ENCODE measurements around the gene LMF1.
"Not testable (repeated sequence)": the region's sequence is repeated elsewhere in the genome, so short reads cannot be mapped to it uniquely, and the experiment has no call there.

Gene LMF1

DNA sequence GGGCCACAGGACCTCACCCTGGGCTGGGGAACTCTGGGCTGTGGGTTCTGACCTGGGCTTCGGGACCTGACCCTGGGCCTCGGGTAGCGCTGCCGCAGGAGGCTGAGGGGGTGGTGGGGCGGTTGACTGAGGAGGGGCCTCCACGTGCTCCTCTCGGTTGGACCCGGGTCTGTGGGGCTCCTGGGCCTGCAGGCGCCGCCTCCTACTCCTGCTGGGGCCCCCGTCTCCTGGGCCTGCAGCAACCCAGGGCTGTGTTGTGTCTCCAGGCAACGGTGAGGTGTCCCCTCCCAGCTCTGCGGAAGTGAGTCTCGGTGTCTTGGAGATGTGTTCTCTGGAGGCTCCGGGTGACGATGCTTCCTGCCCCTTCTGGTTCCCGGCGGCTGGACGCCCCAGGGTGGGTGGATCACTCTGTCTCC, 128.7 kb downstream of the LMF1 start:
- no peak for DNase-seq

DNA sequence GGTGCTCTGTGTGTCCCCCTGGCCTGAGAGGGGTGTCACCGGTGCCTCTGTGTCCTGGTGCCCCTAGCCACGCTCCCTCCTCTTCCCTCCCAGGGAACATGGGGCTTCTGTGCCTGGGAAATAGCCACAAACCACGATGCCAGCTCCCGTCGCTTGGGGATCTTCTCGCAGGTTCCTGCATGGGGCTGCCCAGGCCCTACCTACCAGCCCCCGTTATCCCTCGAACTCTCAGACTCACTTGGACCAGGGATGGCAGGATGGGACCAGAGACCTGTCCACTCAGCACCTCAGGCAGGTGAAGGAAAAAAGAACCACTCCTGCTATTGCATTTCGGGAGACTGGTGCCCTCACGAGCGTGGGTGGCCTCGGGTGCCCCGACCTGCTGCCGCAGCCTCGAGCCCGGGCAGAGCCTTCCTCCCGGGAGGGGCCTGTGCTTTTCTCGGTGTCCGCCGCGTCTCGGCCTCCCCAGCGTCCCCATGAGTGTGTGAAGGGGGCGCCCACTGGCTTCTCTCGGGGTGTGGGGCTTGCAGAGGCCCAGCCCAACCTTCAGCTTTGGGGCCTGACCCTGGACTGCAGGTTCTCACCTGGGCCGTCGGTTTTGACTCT, 129.2 kb downstream of the LMF1 start:
- no peak for DNase-seq

DNA sequence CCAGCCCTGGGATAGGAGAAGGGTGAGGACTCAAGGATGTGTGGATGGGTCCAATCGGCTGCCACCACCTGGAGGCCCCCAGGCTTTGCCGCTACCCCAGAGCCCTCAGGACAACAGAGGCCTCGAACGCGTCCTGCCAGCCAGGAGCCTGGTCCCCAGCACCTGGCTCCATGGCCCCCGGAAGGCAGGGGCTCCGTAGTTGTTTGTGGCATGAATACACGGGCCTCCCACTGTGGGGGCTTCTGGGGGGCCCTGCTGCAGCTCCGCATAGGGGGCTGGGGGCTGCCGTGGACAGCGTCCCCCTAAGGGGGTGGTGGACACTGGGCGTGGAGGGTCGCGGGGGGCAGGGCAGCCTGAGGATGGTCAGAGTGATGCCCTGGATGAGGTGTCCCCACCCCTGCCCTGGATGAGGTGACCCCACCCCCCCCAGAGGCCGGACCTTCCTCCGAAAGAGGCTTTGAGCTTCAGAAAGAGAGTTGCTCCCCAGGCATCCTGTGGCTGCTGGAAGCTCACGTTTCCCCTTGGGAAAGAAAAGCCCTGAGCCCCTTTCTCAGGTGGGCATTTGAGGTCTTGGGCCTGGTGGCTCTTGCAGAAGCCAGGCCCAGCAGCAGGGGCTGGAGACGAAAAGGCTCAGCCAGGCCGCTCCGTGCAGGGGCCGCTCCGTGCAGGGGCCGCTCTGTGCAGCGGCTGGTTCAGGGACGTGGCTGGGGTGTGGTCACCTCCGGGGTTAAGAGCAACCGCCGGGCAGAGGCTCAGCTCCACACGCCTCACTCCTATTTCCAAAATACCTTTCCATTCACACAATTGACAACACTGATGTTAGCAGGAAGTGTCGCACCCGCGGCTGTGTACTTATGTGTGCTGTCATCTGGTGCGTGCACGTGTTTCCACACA, 130.0 kb downstream of the LMF1 start:
- DNase-seq = no peak

DNA sequence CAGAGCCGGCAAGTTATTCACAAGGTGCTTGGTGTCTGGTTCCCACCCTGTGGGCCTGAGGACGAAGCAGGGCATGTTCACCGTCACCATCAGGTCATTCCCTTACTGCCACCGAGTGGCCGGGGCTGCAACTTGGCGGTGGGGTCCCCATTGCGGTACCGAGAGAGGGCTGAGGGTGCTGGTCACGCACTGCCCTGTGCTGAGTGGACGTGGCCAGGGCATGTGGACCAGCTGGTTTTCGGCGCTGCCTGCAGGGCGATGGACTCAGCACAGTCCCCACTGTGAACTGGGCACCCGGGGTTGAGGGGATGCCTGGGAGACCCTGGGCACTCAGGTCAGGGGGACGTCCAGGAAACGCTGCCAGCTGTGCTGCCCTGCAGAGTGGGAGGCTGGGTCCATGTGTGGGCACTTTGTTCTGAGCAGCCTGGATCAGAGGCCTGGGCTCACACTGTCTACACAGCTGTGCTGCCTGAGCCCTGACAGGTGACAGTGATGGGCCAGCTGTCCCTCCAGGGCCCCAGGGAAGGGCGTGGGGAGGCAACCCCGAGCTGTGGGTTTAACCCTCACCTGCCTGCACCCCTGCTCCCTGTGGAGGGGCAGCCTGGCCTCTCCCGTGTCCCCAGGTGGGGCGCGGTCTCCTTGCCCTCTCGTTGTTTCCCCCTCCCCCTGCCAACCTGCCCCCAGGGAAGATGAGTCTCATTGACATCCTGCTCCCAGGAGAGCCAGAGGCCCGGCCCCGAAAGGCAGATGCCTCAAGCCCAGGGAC, 131.0 kb downstream of the LMF1 start:
- DNase-seq = no peak

DNA sequence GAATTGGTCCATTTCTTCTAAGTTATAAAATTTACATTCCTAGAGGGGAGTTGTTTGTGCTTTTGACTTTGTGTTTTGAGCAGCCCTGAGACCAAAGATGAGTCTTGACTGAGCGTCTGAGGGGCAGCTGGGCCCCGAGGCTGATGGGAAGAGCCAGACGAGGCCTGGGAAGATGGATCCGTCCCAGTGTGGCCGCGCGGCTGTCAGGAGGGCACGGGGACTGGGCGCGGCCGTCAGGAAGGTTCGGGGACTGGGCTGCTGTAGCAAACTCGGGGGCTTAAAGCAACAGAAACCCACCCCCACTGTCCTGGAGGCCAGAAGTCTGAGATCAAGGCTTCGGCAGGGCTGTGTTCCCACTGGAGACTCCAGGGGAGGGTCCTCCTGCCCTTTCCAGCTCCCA, 132.0 kb downstream of the LMF1 start:
- DNase-seq = no peak

DNA sequence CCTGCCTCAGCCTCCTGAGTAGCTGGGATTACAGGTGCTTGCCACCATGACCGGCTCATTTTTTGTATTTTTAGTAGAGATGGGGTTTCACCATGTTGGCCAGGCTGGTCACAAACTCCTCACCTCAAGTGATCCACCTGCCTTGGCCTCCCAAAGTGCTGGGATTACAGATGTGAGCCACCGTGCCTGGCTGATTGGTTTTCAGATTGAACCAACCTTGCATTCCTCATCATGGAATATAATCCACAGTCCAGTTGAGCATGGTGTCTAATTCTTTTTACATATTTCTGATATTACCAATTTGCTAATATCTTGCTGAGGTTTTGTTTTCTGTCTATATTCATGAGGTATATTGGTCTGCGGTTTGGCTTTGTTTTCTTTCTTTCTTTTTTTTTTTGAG, 134.0 kb downstream of the LMF1 start:
- not testable (repeated sequence) for DNase-seq

DNA sequence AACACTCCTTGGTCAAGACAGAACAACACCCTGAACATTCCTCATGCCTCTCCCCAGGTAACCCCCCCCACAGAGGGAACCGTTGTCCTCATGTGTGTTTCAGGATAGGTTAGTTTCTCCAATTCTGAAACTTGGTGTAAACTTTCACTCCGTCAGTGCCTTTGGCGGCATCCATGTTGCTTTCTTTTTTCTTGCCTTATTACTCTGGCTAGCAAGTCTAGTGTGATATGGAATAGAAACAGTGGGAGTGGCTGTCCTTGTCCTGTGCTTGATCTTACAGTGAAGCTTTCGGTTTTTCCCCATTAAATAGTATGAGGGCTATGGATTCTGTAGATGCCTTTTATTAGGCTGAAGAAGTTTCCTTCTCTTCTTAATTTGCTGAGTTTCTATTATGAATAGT, 134.6 kb downstream of the LMF1 start:
- DNase-seq = no peak

DNA sequence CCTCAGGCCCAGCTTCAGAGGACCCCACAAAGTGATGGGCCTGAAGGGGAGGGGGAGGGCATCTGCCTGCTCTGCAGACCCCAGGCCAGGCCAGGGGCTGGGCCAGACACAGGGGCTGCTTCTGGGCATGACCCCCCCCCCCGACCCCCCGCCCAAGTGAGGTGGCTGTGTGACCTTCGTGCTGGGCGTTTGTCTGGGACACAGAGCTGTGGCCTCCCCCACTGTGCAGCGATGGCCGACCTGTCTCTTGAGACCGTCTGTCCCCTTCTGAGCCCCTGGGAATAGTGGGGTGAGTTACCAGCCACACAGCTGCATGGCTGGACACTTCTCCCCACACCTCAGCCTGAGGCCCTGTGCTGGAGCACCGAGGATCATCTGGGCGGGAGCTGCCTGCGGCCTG, 135.4 kb downstream of the LMF1 start:
- DNase-seq = no peak

DNA sequence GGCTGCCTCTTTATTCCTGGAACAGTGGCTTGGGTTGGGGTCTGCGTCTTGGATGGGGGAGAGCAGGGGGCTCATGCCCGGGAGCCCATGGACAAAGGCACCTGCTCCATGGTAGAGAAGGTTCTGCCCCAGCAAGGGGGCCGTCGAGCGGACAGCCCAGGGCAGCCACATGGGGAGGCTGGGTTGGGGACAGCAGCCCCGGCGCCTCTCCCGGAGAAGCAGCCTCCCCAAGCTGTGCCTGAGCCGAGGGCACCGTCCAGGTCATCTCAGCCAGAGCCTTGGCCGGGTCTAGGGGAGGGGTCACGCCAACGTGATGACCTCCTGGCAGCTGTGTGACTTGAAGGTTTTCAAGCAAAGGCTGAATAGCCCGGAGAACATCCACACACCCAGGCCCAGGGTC, 137.4 kb downstream of the LMF1 start:
- no peak for DNase-seq

DNA sequence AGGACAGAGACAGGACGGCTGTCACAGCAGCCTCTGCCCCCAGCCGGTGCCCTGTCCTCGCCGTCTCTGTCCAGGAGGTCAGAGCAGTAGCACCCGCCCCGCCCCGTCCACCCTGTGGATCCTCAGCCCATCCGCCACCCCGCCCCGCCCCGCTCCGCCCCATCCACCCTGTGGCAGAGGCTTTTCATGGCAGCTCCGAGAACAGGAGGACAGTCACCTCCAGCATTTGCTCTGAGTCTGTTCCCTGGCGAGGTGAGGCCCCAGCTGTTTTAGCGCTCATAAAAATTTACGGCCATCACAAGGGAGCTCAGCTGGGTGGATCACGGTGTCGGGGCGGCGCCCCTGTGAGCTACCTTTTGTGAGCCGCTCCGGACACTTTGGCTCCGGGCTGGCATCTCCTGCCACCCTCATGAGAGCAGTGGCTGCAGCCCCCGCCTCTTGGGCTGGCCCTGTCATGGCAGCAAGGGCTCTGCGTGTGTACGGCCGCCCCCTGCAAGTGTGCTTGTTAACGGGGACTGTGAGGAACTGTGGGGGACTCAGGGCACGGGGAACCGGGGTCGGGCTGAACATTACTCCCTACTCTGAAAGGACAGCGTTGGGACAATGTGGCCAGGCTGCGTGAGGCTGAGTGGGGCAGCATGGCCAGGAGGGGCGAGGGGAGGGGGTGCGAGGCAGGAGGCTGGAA, 138.0 kb downstream of the LMF1 start:
- no peak for DNase-seq

DNA sequence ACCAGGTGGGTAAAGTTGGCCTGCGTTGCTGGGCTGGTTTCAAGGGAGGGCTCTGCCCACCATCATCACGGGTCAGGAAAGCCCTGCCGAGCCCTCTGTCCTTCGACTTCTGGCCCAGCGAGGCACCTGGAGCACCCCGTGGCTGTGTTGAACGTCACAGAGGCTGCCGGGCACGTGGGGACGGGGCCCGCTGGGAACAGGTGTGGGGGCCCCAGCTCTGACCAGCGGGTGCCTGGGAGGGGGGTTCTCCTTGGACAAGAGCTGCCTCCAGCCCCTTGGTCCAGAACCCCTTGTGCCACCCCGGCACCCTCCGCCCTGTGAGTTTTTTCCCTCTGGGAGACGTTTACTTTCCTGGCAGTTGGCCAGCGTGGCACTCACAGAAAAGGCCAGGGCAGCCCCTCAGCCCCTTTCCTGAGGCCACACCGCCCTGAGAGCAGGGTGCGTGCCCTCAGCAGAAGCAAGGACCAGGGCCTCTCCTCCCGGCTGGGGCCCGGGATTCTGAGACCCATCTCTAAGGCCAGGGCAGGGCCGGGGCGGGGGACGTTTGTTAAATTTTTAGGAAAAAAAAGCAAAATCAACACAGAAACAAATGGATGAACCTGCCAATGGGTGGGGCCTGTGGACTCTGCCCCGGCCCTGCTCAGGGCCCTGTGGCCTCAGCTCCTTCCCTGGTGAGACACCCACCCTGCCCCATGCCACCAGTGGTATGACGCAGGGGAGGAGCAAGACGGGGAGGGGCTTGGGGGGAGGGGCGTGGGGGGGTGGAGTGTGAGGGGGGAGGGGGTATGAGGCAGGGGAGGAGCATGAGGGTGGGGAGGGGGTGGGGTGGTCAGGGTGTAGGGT, 139.0 kb downstream of the LMF1 start:
- DNase-seq = no peak

DNA sequence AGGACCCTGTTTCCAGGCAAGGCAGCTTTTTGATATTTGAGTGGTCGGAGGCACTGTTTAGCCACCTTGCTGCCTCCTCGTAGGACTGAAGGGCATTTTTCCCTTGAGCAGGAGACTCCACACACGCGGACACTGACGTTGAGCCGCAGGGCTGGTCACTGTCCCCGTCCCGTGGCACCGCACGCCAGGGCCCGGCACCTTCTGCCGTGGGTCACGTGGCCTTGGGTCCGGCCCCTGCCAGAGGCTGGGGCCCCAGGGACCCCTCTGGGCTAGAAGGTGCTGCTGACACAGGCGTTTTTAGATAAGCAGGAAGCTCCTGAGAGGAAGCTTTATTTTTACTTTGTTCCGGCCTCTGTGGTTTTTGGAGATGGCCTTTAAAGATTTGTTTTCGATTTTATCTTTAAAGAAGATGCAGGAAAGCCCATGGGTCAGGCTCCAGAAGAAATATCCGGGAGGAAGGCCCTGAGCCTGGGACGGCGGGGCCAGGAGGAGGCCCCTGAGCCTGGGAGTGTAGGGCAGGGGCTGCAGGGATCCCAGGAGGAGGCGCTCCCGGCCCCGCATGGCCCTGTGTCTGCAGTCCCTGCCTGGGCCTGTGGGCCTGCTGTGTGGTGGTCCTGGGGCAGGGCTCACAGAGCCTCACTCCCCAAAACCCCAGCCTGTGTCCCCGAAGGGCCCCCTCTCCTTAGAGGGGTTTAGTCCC, 139.8 kb downstream of the LMF1 start:
- no peak for DNase-seq

DNA sequence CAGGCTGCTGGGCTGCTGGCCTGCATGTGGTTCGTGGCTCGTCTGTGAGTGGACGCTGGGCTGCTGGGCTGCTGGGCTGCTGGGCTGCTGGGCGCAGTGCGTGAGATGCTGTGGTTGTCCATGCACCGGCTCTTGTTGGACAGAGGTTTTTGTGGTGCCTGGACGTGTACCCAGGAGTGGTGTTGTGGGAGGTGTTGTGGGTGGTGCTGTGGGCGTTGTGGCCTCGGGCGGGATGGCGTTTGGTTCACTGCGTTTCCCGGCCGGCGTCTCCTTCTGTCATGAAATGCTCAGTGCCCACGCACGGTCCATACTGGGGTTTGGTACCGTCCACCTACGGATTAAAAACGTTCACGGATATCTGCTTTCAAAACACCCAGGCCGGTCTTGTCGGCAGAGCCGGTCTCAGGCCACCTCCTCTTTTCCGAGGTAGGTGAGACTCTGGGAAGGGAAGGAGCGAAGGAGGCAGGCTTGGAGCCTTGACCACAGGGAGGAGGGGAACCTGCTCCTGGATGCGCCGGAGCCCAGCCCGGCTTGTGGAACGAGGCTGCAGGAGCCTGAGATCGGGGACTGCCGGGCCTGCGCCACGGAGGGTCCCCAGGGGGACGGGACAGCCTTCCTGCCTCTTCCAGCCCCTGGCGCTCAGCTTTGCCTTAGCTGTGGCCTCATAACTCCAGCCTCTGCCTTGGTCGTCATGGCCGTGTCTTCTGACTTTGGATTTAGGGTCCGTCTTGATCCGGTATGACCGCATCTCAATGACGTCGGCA, 140.5 kb downstream of the LMF1 start:
- no peak for DNase-seq

DNA sequence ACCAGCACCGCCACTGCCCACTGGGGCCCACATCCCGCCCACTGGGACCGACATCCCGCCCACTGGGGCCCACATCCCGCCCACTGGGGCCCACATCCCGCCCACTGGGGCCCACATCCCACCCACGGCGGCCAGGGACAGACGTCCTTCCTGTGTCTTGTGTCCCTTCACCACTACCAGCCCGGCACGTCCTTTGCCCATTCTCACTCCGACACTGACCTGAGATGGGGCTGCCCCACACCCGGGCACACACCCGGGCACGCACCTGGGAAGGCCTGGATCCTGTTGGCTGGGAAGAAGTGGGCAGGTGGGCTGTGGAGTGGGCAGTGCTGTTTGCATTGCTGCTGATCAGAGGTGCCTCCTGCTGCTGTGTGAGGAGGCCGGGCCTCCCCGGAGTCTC, 141.9 kb downstream of the LMF1 start:
- no peak for DNase-seq

DNA sequence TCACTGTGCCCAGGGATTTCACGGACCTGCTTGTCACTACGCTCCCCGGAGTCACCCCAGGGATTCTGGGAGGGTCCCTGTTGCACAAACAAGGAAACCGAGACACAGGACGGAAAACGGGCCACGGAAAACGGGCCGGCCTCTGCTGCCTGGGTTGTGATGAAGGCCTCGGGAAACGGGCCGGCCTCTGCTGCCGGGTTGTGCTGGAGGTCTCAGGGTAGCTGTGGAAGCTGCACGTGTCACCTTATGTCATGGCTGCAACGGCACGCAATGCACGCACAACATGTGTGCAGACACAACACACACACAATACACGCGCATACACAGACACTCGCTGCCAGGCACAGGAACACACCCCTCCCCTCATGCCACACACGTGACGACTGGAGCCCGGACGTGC, 143.3 kb downstream of the LMF1 start:
- DNase-seq = no peak

DNA sequence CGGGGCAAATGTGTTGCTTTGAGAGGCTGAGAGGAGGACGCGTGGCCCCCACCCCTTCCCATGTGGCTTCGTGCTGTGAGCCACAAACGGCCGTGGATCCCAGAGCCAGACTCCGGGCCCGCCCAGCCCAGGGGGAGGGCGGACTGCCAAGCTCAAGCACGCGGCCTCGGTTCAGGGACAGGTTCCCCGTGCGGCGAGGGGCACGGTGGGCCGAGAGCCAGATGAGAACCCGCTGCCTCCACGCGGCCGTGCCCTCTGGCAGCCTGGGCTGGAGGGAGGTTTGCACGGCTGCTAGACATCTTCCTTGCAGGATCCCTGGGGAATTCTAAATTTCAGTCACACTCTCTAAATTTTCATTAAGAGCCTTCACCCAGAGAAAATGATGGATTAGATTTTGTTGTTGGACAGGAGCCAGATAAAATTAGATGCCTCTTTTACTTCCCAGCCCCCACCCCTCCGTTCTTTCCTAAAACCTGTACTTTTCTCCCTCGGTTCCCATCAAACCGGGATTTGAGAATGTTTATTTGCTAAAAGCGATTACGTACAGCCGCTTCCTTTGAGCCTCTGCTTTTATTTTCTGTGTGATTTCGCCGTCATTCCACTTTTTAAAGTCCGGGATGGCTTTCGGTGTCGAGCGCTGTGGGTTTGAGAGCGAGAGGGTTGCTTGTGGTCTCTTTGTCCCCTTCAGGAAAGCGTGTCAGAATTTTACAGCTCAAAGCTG, 145.3 kb downstream of the LMF1 start:
- DNase-seq = no peak

DNA sequence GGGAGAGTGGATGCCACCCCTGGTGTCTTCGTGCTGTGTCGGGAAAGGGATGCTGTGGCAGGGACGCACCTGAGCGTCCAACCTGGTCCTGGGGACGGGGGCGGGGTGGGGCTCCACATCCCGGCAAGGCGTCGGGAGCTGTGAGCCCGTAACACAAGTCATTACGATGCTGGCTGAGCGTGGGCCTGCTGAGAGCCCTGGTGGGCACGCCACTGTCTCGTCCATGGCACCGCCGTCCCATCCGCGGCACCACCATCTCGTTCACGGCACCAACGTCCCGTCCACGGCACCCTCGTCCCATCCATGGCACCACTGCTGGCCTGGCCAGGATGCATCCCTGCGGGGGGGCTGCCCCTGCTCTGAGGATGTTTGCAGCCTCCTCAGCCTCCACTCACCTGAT, 146.2 kb downstream of the LMF1 start:
- DNase-seq = no peak

DNA sequence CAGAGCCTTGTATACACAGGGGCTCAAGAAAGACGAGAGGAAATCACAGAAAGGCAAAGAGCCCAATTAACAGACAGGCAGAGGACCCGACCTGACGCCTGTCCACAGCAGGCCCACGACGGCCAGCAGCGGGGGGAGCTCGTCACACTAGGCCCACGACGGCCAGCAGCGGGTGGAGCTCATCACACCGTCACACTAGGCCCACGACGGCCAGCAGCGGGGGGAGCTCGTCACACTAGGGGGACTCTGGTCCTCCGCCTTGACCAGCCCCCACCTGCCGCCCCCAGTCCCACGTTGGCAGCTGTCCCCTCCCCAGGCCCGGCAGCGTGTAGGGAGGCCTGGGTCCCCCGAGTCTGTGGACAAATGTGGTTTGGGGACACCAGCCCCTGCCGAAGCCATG, 146.6 kb downstream of the LMF1 start:
- no peak for DNase-seq

DNA sequence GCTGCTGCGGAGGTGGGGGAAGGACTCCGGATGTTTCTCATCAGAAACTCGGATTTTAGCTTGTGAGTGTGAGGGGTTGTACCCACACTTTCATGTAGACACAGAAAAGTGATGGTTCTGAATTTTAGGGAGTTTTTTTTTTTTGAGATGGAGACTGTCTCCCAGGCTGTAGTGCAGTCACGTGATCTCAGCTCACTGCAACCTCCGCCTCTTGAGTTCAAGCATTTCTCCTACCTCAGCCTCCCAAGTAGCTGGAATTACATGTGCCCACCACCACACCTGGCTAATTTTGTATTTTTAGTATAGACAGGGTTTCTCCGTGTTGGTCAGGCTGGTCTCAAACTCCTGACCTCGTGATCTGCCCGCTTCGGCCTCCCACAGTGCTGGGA, 147.9 kb downstream of the LMF1 start:
- DNase-seq = no peak
